NCI-H82 treated with DMSO at 0.1 percent for 48 hours (cell line): ENCODE data around the gene MAPRE2.

Source experiments
- DNase-seq: peaks from one replicate; lab custom pipeline; 2025; ENCODE audit not compliant: unreplicated experiment; lab: John Stamatoyannopoulos, UW

Gene MAPRE2

DNA sequence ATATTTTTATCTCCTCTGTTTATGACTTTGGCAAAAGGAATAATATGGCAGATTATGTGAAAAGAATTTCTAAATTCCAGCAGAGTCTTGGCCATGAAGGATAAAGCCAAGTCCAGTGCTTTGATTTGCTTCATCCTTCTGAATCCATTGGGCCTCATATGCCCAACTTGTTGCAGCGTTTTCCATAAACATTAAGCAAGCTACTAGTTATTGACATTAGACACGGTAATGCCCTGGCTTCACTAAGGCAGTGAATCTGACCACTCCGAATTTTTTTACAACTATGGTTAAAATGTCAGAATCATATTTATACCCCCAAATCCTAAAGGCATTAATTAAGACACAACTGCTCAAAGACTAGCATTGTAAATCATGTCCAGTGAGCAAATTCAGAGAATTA is 79.8 kb downstream of the MAPRE2 start:
- DNase-seq: no peak

DNA sequence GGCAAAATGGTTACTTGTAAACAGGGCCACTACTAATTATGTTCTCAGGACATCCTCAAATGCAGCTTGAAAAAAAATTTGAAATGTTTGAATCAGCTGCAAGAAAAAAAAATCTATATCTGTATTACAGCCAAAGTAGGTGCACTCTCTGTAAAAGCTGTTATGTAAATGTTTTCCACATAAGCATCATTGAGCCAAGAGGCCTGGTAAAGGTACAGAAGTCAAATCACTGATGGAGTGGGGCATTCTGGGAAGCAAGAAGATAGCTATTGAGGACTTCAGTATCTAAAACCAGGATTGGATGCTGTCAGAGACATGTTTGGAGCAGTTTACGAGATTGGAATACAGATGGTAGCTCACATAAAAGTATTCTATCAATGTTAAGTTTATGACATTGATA is 80.3 kb downstream of the MAPRE2 start:
- no peak for DNase-seq

DNA sequence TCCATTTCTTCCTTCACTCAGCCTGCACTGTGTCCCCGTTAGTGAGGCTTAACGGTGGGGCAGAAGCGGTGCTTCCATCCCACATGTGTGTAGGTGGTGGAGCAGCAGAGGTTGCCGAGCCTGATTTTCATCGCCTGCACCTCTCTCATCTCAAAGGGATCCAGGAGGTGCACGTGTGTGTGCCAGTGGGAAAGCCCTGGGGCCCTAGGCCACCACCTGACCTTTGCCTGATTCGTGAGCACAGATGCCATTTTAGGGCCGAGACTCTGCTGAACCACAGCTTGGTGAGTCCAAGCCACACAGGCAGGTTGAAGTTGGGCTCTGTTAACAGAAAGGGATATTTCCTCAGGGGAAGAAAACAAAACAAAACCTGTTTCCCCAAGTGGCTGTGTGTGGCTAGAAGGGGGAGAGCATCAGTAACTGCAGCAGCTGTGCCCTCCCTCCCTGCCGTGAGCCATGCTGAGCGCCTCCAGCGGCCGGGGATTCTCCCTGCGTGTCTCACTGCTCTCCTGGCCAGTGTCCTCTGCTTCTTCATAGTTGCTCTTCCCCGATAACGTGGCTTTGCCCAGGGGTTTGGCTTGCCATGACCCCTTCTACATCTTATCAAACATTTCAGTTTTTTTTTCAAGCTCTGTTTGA is 81.5 kb downstream of the MAPRE2 start:
- DNase-seq: no peak

DNA sequence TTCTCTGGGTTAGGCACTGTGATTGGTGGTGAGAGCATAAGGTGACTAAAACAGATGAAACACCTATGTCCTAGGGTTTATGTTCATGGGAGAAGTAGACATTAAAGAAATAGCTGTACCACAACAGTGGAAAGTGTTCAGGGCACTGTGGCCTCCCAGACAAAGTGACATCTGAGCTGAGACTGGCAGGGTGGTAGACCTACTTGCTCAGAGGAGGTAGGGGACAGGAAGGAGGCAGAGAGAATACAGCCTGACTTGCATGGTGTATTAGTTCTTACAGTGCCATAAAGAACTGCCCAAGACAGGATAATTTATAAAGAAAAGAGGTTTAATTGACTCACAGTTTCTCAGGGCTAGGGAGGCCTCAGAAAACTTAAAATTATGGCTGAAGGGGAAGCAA is 82.6 kb downstream of the MAPRE2 start:
- DNase-seq: no peak

DNA sequence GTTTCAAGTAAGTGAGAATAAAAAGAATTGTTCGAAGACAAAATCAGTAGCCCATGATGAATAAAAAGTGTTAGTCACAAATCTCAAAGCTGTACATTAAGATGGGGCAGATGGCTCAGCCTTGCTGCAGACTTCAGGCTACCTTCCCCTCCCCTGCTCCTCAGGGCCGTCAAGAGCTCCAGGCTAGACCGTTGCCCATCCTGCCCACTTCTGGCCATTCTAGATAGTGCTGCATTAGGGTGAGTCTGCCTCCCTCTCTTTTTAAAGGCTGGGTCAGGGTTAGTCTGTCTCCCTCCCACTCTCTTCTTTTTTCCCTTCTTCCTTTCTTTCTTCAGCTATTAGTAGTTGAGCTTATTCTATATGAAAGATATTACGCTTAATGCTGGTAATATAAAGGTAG is 86.0 kb downstream of the MAPRE2 start:
- peak; percentile 21 for DNase-seq

DNA sequence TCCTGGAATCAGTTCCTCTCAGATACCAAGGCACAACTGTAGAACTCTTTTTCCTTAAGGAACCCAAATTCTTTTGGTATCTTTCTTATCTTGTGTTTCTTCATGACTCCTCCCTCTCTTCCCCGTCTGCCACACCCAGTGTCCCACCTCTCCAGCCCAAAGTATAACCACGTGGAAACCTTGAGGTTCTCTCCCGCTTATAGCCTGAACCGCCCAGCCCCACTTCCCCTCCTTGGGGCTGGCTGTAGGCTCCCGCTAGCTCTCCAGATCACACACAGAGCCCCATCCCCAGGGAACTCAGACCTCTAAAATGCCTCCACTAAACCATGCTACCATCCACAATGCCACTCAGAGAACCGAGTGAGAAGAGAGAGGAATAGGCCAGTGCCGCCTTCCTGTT is 87.5 kb downstream of the MAPRE2 start:
- no peak for DNase-seq

DNA sequence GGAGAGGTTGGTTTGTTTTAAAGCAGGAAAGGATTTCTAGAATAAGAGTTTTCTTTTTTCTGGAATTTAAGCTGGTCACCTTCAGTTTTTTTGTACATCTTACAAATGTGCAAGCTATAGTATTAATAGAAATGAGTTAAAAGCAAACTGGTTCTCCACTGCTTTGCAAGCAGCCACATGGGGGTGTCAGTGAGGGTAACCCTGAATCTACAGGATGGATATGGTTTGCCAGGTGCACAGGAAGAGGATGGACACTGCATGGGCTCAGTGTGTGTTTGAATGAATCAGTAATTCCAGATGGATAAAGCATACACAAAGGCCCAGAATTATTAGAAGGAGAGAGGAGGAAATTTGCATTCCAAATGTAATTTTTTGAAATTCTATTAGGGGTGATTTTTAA is 89.0 kb downstream of the MAPRE2 start:
- DNase-seq: no peak

DNA sequence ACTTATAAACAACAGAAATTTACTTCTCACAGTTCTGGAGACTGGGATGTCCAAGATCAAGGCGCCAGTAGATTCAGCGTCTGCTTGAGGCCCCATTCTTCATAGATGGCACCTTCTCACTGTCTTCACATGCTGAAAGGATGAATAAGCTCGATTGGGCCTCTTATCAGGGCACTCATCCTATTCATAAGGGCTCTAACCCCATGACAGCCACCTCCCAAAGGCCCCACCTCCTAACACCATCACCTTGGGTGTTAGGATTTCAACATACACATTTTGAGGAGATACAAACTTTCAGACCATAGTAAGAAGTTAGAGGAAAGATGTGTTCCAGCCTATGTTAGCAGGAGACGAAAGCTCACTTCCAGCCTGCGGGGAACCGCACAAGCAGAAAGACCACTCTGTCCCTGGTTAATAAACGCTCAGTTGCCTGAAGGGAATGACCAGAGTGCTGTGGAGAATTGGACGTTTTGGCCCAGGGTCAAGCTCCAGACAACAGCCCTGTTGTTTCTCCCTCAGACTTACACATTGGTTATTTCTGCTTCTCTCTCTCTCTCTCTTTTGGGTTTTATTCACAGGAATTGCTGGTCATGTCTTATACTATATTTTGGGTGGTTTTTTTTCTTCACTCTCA is 90.3 kb downstream of the MAPRE2 start:
- DNase-seq: no peak

DNA sequence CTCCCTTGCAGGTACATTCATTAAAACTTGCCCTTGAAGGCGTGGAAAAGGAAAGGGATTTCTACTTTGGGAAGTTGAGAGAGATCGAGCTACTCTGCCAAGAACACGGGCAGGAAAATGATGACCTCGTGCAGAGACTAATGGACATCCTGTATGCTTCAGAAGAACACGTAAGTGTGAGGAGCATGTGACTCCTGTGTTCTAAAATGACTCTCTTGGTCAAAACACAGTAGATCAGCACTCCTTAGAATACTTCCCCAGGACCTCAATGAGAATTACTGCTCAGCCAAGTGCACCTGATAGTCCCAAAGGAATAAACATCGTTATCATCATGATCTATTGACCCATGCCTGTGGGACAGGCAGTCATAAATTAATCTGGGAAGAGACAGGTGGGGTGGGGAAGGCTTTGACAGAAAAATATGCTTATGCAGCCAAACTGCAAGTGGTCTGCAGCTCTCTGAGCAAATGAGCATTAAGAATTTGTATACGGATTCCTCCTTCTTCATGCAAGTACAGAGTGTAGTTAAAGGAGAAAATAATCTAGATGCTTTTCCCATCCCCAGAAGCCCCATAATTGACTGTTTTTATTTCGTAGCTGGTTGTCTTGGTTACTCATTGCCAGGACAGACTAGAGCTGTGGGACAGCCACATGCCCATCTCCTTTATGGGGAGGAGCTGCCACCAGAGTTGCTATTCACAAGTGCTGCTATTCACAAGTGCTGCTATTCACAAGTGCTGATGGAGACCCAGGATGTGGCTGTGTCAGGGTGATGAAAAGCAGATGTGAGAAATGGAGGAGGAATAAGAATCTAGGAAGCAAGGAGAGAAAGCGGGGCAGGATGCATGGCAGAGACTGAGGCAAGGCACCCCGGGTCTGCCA is 91.0 kb downstream of the MAPRE2 start:
- DNase-seq: no peak

DNA sequence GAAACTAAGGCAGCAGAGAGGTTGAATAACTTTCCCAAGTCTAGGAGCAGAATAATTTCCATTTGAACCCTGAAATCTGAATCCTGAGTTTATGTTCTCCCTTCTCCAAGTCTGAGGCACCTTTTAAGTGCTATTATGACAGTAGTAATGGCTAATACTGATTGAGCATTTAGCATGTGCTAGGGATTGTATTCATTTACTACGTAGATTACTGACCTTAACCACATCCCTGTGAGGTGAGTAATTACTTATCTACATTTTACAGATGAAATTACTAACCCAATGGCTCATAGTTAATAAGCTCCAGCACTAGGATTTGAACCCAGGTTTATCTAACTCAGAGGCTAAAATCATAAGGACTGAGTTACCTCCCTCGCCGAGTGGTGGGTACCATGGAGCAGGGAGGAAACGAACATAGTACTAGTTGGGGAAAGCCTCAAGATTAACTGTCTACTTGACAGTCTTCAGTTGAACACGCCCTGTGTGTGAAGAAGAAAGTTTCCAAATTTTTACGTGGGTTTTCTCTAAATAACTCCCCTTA is 93.0 kb downstream of the MAPRE2 start:
- no peak for DNase-seq

DNA sequence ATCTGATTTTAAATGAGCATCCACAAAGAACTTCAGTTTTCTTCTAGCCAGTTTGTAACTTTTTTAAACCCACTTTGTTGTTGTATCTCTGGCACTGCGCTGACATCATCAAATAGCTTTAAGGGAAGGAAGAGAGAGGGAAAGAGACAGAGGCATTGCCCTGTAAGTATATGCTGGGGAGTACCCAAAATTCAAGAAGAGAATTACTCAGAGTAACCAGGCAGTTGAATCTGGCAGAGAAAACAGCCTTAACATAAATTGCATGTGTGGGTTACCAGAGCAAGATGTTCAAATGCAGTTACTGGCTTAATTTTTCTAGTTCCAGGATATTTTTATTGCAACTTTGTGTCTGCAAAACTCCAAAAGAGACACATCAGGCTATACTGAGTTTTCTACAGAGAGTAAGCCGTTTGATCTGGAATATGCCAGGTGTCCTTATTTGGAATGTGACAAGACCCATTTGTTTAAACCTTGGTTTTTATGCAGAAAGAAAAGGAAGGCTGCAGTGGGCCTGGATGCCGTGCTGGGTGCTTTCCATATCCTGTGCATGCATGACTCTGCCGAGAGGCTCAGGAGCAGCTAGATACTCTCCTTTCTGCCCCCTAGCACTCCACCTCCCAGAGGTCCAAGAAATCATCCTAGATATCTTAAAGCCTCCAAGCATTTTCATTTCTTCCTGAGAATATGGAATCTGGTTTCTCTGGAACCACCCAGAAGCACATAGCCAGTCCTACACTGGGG is 93.7 kb downstream of the MAPRE2 start:
- DNase-seq: no peak

DNA sequence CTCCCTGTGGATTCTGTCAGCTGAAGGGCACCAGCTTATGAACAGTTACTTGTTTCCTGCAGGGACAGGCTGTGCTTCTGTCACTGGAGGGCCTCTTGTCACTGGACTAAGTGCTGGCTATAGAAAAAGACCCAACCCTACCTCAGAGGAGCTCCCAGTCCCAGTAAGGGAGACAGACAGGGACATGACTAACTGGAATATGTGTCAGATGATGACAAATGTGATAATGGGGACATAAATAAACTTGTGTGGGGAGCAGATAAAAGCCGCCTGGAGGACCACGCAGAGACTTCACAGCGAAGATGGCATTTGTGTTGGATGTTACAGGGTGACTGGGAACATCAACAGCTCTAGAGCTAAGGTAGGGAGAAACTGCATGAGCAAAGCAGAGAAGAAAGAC is 95.0 kb downstream of the MAPRE2 start:
- no peak for DNase-seq

DNA sequence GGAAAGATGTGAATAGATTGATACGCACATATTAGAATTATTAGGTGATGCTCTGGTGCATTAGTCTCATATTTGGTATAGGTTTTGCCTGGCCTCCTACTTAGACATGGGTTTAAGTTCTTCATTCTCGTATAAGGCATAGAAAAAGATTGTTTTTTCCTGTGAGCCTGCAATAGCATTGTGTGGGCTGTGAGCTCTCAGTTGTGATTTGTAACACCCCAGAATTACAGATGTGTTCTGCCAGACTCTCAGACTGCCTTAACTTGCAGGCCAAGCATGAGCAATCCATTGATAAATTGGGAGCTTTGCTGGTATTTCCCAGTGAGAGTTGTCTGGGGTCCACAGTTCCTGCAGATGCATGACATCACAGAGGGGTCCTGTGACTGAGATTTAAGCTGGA is 95.7 kb downstream of the MAPRE2 start:
- DNase-seq: no peak

DNA sequence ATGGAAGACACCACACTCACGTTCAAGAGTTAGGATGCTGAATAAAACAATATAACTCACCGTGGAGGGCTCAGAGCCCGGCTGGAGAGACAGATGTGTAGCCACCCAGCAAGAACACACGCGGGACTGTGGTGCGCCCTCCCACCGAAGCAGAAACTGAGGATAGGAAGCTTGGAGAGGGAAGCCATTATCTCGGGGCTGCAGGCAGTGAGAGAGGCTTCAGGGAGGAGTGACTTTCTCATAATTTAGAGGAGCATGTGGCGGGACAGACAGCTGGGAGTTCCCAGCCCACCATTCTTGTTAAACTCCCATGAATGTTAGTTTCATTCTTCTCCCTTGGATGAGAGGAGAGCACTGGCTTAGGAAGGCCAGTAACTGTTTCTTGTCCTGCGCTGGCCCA is 96.4 kb downstream of the MAPRE2 start:
- no peak for DNase-seq

DNA sequence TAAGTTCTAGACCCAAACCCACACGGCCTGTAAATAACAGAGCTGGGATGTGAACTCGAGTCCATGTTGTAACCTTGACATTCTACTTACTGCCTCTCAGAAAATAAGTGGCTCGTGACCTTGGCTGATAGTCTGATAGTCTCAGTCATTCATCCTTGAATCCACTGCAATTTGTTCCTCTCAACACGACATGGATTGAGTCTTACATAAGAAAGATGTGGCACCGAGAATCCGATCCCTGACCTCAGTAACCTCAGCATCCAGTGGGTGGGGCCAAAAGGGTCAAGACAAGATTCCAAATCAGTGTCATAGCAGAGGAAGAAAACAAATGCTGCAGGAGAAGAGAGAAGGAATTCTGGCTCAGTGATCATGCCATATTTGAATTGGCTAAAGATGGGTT is 97.6 kb downstream of the MAPRE2 start:
- DNase-seq: no peak

DNA sequence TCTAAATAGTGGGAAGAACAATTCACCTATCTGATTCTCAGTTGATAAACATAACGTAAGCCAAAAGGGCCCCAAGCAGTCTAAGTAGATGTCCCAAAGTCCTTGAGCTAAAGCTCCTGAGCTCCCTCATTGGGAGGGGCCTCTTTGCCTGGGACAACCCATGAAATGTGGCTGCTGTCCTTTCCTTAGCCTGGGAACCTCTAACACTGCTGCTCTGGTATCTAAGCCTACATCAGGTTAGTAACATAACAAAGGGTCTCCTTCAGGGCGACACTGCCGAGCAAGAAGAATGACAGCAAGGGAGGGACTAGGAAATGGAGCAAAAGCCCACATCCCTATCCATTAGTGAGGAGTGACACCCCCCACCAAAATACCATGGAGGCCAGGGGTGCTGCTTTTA is 98.3 kb downstream of the MAPRE2 start:
- no peak for DNase-seq

DNA sequence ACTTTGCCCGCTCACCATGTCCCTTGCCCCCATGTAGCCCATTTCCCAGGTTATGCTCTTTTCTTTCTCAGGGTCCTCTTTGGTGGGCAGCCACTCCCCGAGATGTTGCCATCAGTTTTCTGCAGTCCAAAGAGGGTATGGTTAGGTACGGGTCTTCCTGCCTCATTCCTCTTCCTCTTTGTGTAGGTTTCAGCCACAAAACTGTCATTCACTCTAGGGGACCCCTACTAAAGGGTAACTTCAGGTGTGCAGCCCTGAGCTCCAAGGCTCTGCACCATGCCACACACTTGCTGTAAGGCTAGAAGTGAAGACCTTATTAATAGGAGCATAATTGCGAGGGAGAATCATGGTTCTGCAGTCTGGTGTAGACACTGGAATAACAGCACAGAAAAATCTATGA is 99.9 kb downstream of the MAPRE2 start:
- no peak for DNase-seq

DNA sequence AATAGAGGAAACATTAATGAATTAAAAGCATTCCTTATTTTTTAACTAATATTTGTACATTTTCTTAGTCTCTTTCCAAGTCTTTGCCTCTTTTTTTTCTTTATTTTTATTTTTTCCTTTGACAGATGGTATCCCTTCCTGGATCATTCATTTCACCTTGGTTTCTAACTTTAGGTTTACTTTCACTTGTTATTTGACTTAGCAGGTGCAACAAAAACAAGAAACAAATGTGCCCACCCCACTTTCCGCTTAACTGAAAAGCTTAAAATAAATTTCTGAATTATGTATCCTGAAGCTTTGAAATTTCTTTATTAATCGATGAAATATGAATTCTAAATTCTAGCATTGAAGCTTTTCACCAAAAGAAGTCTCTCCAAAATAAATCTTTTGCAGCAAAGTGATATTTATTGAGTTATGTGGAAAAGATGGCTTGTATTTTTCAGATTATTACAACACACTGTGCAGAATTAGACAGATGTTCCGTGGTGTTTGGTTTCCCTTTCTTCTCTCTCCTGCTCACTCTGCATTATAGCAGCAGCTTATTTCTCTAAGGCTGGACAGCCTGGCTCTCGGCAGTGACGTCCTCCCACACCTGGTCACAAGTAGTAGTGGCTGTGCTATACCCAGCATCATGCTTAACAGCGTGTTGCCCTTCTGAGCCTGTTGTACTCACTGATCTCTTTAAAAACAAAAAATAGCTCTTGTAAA is 100.5 kb downstream of the MAPRE2 start:
- no peak for DNase-seq

DNA sequence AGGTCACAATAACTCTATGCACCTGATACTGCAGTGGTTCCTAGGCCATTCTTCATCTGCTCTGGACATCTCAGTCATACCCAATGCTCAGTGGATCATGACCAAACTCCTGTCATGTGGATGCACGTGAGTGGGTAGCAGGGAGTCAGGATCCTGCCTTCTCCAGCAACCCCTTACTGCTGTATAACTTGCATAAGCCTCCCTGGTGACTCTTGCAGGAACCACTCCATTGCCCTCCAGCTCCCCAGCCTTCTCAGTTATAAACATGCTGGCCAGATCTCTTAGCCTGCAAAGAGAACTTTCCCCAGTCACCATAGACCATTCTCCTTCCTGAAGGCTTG is 101.0 kb downstream of the MAPRE2 start:
- no peak for DNase-seq

DNA sequence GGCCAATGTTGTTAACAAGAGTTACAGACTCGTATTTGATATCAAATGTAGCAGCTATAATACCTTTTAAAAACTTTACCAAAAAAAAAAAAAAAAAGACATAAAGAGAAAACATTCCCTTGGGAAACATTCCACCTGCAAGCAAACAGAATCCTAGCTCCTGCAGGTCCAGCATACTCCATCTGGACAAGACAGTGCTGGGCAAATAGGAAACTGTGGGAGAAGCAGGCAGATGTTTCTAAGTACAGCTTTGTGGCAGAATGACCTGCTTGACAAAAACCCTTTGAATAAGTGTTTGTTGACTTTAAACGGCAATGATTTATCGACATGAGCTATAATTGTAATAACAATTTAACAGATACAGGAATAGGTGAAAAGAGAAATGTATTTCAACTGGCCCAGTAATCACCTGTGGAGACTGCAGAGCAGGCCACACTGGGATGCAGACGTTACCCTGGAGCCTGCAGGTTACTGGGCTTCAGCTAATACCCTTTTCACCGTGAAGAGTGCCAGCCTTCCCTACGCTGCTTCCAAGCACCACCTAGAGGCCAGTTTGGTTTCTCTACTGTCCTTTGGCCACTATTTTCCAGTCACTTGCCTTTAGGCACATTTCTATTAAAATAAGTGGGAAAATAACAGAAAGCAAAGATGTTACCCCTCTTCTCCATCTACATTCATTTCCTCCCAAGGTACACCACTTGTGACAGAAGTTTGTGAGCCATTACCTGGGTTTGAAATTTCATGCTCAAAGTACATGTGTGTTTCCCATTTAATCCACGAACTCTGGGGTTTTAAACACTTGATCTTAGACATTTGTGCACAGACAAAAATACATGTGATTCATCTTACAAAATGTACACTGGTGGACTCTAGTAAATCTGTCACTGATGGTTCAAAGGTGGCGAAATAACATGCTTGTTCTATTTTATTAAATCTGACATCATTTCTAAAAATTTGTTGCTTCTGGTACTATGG is 102.7 kb downstream of the MAPRE2 start:
- peak; percentile 44 for DNase-seq
